ENCODE data around the gene LUZP1.

LUZP1 gene

DNA sequence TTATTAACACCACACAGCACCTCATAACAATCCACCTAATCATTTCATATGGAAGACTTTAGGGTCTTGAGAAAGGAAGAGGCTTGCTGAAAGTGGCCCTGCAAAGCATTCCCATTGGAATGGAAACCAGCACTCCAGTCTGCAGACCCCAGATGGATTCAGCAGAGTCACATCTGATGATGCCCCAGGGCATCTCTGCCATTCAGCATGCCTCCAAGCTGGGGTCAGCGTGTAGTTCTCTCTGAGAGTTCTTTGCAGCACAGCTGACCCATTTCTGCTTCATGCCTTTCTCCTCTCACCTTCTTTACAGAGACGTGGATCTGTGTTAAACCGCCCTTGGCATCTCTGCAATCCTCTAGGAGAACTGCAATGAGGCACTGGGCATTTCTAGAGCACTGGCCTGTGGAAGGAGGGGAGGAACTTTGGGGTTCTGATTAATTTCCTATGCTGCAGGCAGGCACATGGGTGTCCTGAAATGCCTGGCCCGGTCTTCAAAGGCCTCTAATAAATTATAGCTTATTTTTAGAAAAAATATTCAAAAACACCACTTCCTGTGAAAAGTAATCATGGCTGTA is 2.6 kb upstream of the LUZP1 start:
- POLR2A ChIA-PET: no interaction called here
- H3K36me3 ChIP-seq (ENCODE audit: control insufficient read depth in 2 of 2, insufficient read depth in 1 of 2, low read length in 2 of 2): no peaks in the 10 kb centered on the region
- CTCF ChIA-PET: interaction anchor here (1.0 to 1.1 kb wide), 2 partner anchors 66 to 72 kb away, joined by 3 read pairs; no protein-coding TSS in a partner anchor
- no peak for TF ChIP-seq ZNF664 (tag by site-specific recombination; IDR thresholded peaks at IDR 0.05)
- no peak for TF ChIP-seq ZNF501 (tag by site-specific recombination; IDR thresholded peaks at IDR 0.05)
- no peak for TF ChIP-seq ZNF521 (tag by site-specific recombination; IDR thresholded peaks at IDR 0.05)
- TF ChIP-seq FEZF1 (tag by site-specific recombination; IDR thresholded peaks at IDR 0.05): no peak
- no peak for TF ChIP-seq ZSCAN18 (tag by site-specific recombination; IDR thresholded peaks at IDR 0.05)
- no peak for TF ChIP-seq SP3 (tag by site-specific recombination; IDR thresholded peaks at IDR 0.05)
- TF ChIP-seq ZNF701 (tag by site-specific recombination; IDR thresholded peaks at IDR 0.05): no peak
- TF ChIP-seq, protein P1, sequence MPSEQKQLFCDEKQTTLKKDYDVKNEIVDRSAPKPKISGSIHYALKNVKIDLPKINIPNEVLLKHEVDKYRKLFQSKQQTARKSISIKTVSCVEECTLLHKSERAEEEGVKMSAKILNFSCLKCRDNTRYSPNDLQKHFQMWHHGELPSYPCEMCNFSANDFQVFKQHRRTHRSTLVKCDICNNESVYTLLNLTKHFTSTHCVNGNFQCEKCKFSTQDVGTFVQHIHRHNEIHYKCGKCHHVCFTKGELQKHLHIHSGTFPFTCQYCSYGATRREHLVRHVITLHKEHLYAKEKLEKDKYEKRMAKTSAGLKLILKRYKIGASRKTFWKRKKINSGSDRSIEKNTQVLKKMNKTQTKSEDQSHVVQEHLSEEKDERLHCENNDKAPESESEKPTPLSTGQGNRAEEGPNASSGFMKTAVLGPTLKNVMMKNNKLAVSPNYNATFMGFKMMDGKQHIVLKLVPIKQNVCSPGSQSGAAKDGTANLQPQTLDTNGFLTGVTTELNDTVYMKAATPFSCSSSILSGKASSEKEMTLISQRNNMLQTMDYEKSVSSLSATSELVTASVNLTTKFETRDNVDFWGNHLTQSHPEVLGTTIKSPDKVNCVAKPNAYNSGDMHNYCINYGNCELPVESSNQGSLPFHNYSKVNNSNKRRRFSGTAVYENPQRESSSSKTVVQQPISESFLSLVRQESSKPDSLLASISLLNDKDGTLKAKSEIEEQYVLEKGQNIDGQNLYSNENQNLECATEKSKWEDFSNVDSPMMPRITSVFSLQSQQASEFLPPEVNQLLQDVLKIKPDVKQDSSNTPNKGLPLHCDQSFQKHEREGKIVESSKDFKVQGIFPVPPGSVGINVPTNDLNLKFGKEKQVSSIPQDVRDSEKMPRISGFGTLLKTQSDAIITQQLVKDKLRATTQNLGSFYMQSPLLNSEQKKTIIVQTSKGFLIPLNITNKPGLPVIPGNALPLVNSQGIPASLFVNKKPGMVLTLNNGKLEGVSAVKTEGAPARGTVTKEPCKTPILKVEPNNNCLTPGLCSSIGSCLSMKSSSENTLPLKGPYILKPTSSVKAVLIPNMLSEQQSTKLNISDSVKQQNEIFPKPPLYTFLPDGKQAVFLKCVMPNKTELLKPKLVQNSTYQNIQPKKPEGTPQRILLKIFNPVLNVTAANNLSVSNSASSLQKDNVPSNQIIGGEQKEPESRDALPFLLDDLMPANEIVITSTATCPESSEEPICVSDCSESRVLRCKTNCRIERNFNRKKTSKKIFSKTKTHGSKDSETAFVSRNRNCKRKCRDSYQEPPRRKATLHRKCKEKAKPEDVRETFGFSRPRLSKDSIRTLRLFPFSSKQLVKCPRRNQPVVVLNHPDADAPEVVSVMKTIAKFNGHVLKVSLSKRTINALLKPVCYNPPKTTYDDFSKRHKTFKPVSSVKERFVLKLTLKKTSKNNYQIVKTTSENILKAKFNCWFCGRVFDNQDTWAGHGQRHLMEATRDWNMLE (tag by site-specific recombination; conservative IDR thresholded peaks at IDR 0.05; ENCODE audit: low read depth): no peak
- no peak for TF ChIP-seq ZNF211 (tag by site-specific recombination; IDR thresholded peaks at IDR 0.05; ENCODE audit: low read depth)
- TF ChIP-seq, protein P2, sequence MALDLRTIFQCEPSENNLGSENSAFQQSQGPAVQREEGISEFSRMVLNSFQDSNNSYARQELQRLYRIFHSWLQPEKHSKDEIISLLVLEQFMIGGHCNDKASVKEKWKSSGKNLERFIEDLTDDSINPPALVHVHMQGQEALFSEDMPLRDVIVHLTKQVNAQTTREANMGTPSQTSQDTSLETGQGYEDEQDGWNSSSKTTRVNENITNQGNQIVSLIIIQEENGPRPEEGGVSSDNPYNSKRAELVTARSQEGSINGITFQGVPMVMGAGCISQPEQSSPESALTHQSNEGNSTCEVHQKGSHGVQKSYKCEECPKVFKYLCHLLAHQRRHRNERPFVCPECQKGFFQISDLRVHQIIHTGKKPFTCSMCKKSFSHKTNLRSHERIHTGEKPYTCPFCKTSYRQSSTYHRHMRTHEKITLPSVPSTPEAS (tag by site-specific recombination; IDR thresholded peaks at IDR 0.05): no peak
- no peak for TF ChIP-seq ZNF112 (tag by site-specific recombination; IDR thresholded peaks at IDR 0.05)
- no peak for TF ChIP-seq ZNF560 (tag by site-specific recombination; IDR thresholded peaks at IDR 0.05; ENCODE audit: borderline replicate concordance)
- no peak for TF ChIP-seq ZNF561 (tag by site-specific recombination; IDR thresholded peaks at IDR 0.05; ENCODE audit: borderline replicate concordance)
- no peak for TF ChIP-seq SCRT2 (tag by site-specific recombination; IDR thresholded peaks at IDR 0.05)
- peaks cover 7% of the 10 kb centered on the region for H3K4me1 ChIP-seq (ENCODE audit: control insufficient read depth, insufficient read depth, low read length)
- no peak overlapping the region for H3K4me3 ChIP-seq (ENCODE audit: low read depth, low read length)
- no peaks in the 10 kb centered on the region for H3K9me3 ChIP-seq (ENCODE audit: control insufficient read depth, insufficient read depth, low read depth, low read length)
- no peak overlapping the region for H3K27ac ChIP-seq (ENCODE audit: extremely low read depth, low read depth, low read length)

DNA sequence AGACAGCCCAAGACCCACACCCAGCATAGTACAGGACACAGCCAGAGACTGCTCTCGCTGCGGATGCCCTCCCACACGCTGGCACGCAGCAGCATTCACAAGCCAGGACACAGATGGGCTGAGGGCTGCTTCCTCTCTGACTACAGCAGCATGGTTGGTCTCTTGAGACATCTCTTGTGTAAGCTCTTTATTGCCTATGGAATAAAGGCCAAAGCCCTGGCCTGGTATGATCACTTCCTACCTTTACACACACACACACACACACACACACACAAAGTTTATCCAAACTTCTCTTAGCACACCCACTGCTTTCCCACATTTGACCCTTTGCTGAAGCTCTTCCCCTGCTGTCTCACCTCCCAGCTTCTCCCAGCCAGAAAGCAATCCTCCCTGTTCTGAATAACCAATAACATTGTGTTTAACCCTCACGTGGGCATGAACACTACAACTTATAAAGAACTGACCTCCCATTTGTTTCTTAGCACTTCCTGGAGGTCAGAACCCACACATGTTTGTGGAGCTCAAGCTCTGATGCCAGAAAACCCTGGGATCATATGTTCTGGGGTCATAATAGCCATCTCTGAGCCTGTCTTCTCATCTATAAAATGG is 1.2 kb upstream of the LUZP1 start:
- ChIA-PET POLR2A (interaction anchor here (0.6 to 3.3 kb wide), 3 partner anchors 8 to 93 kb away, joined by 3 to 16 read pairs (median 15); no protein-coding TSS in a partner anchor), CTCF (interaction anchor here (0.6 to 2.6 kb wide), 8 partner anchors 13 to 461 kb away, joined by 3 to 17 read pairs (median 4); no protein-coding TSS in a partner anchor)
- peaks cover 11% of the 10 kb centered on the region for H3K4me1 ChIP-seq (ENCODE audit: control insufficient read depth, insufficient read depth, low read length)
- no peak overlapping the region for H3K4me3 ChIP-seq (ENCODE audit: low read depth, low read length)
- H3K27ac ChIP-seq (ENCODE audit: extremely low read depth, low read depth, low read length): peak overlapping the region; percentile 14; the same call in 1 of the 2 replicates
- H3K36me3 ChIP-seq (ENCODE audit: control insufficient read depth in 2 of 2, insufficient read depth in 1 of 2, low read length in 2 of 2): no peaks in the 10 kb centered on the region
- no peaks in the 10 kb centered on the region for H3K9me3 ChIP-seq (ENCODE audit: control insufficient read depth, insufficient read depth, low read depth, low read length)
- TF ChIP-seq ZNF280C (tag by site-specific recombination; IDR thresholded peaks at IDR 0.05): no peak
- peak; percentile 95 for TF ChIP-seq ZNF394 (tag by site-specific recombination; IDR thresholded peaks at IDR 0.05; ENCODE audit: borderline replicate concordance)
- TF ChIP-seq PATZ1 (tag by site-specific recombination; IDR thresholded peaks at IDR 0.05): peak; percentile 41; the same call in 1 of the 2 replicates
- TF ChIP-seq ZNF76 (tag by site-specific recombination; IDR thresholded peaks at IDR 0.05; ENCODE audit: borderline replicate concordance, low read depth): 0 out of 2 replicates have a peak, but pooled peaks have one; percentile 12
- TF ChIP-seq ZNF324 (tag by site-specific recombination; IDR thresholded peaks at IDR 0.05): no peak
- peak; percentile 65 for TF ChIP-seq SP2 (tag by site-specific recombination; IDR thresholded peaks at IDR 0.05)
- TF ChIP-seq ZBTB20 (tag by site-specific recombination; IDR thresholded peaks at IDR 0.05): peak; percentile 58; the same call in 1 of the 2 replicates
